Uterus (tissue), 4 donors: ENCODE measurements around the gene PPAN. TPM values are rescaled to one million over a fixed set of nuclear protein-coding genes. Genes with fewer than 3 reads are reported as not detected.

Source experiments
- DNase-seq, 2 donors: peaks; one replicate each; pipeline ENCODE4 v3.0.0-alpha.2; 2019 to 2020
- H3K27ac ChIP-seq, 2 donors: fragments of 200-600 bp; sonication (generic); 1 replicate in 1 of 2; 2 replicates in 1 of 2; pipeline ENCODE4 v1.5.1; 2016 to 2018
- H3K27me3 ChIP-seq, 2 donors: fragments of 200-600 bp; sonication (generic); one replicate each; pipeline ENCODE4 v1.5.1; 2018 to 2019; ENCODE audit warnings: control low read depth in 1 of 2
- H3K36me3 ChIP-seq, 2 donors: fragments of 200-600 bp; sonication (generic); one replicate each; pipeline ENCODE4 v1.5.1; 2019; ENCODE audit warnings: control low read depth in 1 of 2
- H3K4me1 ChIP-seq, 2 donors: fragments of 200-600 bp; sonication (generic); one replicate each; pipeline ENCODE4 v1.5.1; 2018 to 2019; ENCODE audit warnings: control low read depth in 1 of 2
- H3K4me3 ChIP-seq, 2 donors: fragments of 200-600 bp; sonication (generic); 1 replicate in 1 of 2; 2 replicates in 1 of 2; pipeline ENCODE4 v1.5.1; 2018 to 2019; ENCODE audit warnings: mild to moderate bottlenecking in 1 of 2
- H3K9me3 ChIP-seq, 2 donors: fragments of 200-600 bp; sonication (generic); one replicate each; pipeline ENCODE4 v1.5.1; 2019; ENCODE audit warnings: control low read depth in 1 of 2
- CTCF ChIP-seq, 4 experiments: fragments of 200-600 bp in 2 of 4; fragments of 450-650 bp in 2 of 4; sonication (generic) in 2 of 4; IDR thresholded peaks; one replicate each; pipeline ENCODE4 v1.5.1; 2016 to 2019; ENCODE audit warnings: antibody characterized with exemption in 4 of 4, mild to moderate bottlenecking in 2 of 4, moderate library complexity in 1 of 4
- POLR2A ChIP-seq, 2 donors: fragments of 450-650 bp; IDR thresholded peaks; one replicate each; pipeline ENCODE4 v1.6.1; 2016; ENCODE audit warnings: antibody characterized with exemption in 2 of 2, mild to moderate bottlenecking in 1 of 2, moderate library complexity in 1 of 2
- intact Hi-C: fragments of 100-400 bp; cut with DNase I; formaldehyde crosslinking; loops from one replicate; pipeline ENCODE4 v1.15.1; 2023; ENCODE audit warnings: low total_unique reads
- total RNA-seq, 4 donors: library from RNA; depleted of rRNA in 3 of 4; stranded (reverse); fragments of >200 nt in 3 of 4; gene quantifications; one replicate each; pipeline versions ENCODE4 v1.1.0 to v1.2.4, GENCODE V29; 2014 to 2023
- donor health status: DM: yes; HTN: yes; CAD: no.

The PPAN gene
- total RNA-seq, 4 donors from 2014 or later = 5.6 to 54.8 (median 26.1) TPM

- H3K4me3 ChIP-seq = no peak overlapping the region
- no peak for DNase-seq
- no peaks in the 10 kb centered on the region for H3K4me1 ChIP-seq
- no peaks in the 10 kb centered on the region for H3K36me3 ChIP-seq
- intact Hi-C loops = no loop called here
- H3K9me3 ChIP-seq = no peaks in the 10 kb centered on the region
- no peak for TF ChIP-seq POLR2A (IDR thresholded peaks at IDR 0.05)
- TF ChIP-seq CTCF (IDR thresholded peaks at IDR 0.05) = no peak
- no peak overlapping the region for H3K27ac ChIP-seq
- no peaks in the 10 kb centered on the region for H3K27me3 ChIP-seq
These were observed 35.8 kb downstream of the PPAN start for GRCh38 chr19:10141973-10142372.

GRCh38 chr19:10142701-10143375, 36.7 kb downstream of the PPAN start:
- no peak for DNase-seq
- no peak for TF ChIP-seq CTCF (IDR thresholded peaks at IDR 0.05)
- TF ChIP-seq POLR2A (IDR thresholded peaks at IDR 0.05) = no peak
- H3K9me3 ChIP-seq = no peaks in the 10 kb centered on the region
- no peaks in the 10 kb centered on the region for H3K36me3 ChIP-seq
- H3K27me3 ChIP-seq = no peaks in the 10 kb centered on the region
- H3K4me3 ChIP-seq = no peak overlapping the region
- no peak overlapping the region for H3K27ac ChIP-seq
- intact Hi-C loops = no loop called here
- no peaks in the 10 kb centered on the region for H3K4me1 ChIP-seq

GRCh38 chr19:10143681-10144080, 37.5 kb downstream of the PPAN start:
- TF ChIP-seq POLR2A (IDR thresholded peaks at IDR 0.05) = no peak
- no peak for TF ChIP-seq CTCF (IDR thresholded peaks at IDR 0.05)
- Histone ChIP-seq H3K9me3 (no peaks in the 10 kb centered on the region), H3K27me3 (no peaks in the 10 kb centered on the region), H3K27ac (no peak overlapping the region), H3K4me3 (no peak overlapping the region), H3K4me1 (no peaks in the 10 kb centered on the region), H3K36me3 (no peaks in the 10 kb centered on the region)
- no peak for DNase-seq
- intact Hi-C loops = no loop called here

- Histone ChIP-seq H3K4me3 (no peak overlapping the region), H3K4me1 (no peaks in the 10 kb centered on the region), H3K27me3 (no peaks in the 10 kb centered on the region), H3K36me3 (no peaks in the 10 kb centered on the region), H3K9me3 (no peaks in the 10 kb centered on the region), H3K27ac (no peak overlapping the region)
- intact Hi-C loops = no loop called here
- DNase-seq = no peak
- TF ChIP-seq POLR2A (IDR thresholded peaks at IDR 0.05) = no peak
- no peak for TF ChIP-seq CTCF (IDR thresholded peaks at IDR 0.05)
These were observed 38.2 kb downstream of the PPAN start for GRCh38 chr19:10144361-10144760.

DNA sequence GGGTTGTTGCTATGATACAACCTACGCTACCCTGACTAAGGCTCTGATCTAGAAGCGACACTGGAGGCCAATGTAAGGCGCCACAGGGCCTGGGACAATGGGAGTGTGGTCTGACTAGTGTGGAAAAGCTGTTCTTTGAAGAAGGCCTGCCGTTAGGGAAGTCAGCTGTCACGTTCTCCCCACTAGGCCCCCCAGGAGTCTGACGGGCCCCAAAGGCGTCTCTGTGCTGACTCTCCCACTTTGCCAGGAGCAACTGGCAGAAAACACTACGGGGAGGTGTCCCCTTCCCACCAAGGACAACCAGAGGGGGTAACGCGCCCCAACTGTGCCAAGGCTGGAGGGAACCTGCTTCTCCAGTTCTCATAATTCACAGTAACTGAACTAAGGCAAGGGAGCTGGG, 38.9 kb downstream of the PPAN start:
- H3K36me3 ChIP-seq = no peaks in the 10 kb centered on the region
- no peaks in the 10 kb centered on the region for H3K27me3 ChIP-seq
- no peak for DNase-seq
- no peaks in the 10 kb centered on the region for H3K4me1 ChIP-seq
- intact Hi-C loops = no loop called here
- no peak overlapping the region for H3K4me3 ChIP-seq
- H3K9me3 ChIP-seq = no peaks in the 10 kb centered on the region
- no peak overlapping the region for H3K27ac ChIP-seq
- TF ChIP-seq POLR2A (IDR thresholded peaks at IDR 0.05) (no peak), CTCF (IDR thresholded peaks at IDR 0.05) (no peak)
